SK-N-SH (cell line): ENCODE data around the gene ADCYAP1R1.

Experiments
- CTCF ChIP-seq: fragments of 200-600 bp; sonication (generic); IDR thresholded peaks from 2 replicates; pipeline ENCODE4 v1.6.1; 2017; ENCODE audit warnings: antibody characterized with exemption, mild to moderate bottlenecking, moderate library complexity
- ELF1 ChIP-seq: IDR thresholded peaks from 2 replicates; pipeline ENCODE4 v1.4.0; 2012
- FOSL2 ChIP-seq: IDR thresholded peaks from 2 replicates; pipeline ENCODE4 v1.4.0; 2012; ENCODE audit warnings: low read depth, mild to moderate bottlenecking, moderate library complexity, borderline replicate concordance
- MEF2A ChIP-seq: IDR thresholded peaks from 2 replicates; pipeline ENCODE4 v1.4.0; 2012; ENCODE audit warnings: low read depth, borderline replicate concordance
- MXI1 ChIP-seq: IDR thresholded peaks from 2 replicates; pipeline ENCODE4 v1.6.1; 2012; ENCODE audit warnings: mild to moderate bottlenecking, low read depth, low read length, improper control_type of control experiment
- NFIC ChIP-seq: IDR thresholded peaks from 2 replicates; pipeline ENCODE4 v1.4.0; 2012; ENCODE audit warnings: borderline replicate concordance
- RAD21 ChIP-seq: IDR thresholded peaks from 2 replicates; pipeline ENCODE4 v1.6.1; 2012; ENCODE audit warnings: mild to moderate bottlenecking, low read length
- TAF1 ChIP-seq: IDR thresholded peaks from 2 replicates; pipeline ENCODE4 v1.6.1; 2012; ENCODE audit warnings: low read depth, mild to moderate bottlenecking, low read length, moderate library complexity, borderline replicate concordance

GRCh38 chr7:31083210-31083786 lies 31.2 kb downstream of the ADCYAP1R1 start:
- TF ChIP-seq CTCF (no peak), RAD21 (no peak), TAF1 (no peak), FOSL2 (no peak), MEF2A (no peak), NFIC (no peak), ELF1 (no peak), MXI1 (no peak)
